GM12864 (cell line): ENCODE data around the gene NTSR1.

ENCODE experiments used
- DNase-seq: peaks from one replicate; pipeline ENCODE4 v3.0.0-alpha.2; 2011; ENCODE audit warnings: low read depth
- H3K4me3 ChIP-seq: 2 replicates; pipeline ENCODE4 v1.5.1; 2011; ENCODE audit warnings: mild to moderate bottlenecking, low read depth, low read length, control low read depth
- TF ChIP-seq, protein P1 (sequence below): IDR thresholded peaks from 2 replicates; pipeline ENCODE4 v1.5.1; 2011; ENCODE audit warnings: low read depth, mild to moderate bottlenecking, moderate library complexity, low read length, control low read depth, inconsistent platforms; ENCODE audit errors: missing control alignments

Gene NTSR1

DNA sequence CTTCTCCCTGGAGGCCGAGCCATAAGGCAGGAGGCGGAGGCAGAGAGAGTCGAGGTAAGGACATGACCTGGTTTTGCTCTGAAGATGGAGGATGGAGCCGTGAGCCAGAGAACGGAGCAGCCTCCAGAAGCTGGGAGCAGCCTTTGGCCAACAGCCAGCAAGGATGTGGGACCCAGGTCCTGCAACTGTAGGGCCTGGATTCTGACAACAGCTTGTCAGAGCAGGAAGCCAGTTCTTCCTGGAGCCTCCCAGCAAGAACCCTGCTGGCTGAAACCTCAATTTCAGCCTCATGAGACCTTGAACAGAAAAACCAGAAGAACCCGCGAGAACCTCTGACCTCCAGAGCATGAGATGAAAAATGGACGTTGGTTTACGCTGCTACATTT lies 74.2 kb downstream of the NTSR1 start:
- TF ChIP-seq, protein P1, sequence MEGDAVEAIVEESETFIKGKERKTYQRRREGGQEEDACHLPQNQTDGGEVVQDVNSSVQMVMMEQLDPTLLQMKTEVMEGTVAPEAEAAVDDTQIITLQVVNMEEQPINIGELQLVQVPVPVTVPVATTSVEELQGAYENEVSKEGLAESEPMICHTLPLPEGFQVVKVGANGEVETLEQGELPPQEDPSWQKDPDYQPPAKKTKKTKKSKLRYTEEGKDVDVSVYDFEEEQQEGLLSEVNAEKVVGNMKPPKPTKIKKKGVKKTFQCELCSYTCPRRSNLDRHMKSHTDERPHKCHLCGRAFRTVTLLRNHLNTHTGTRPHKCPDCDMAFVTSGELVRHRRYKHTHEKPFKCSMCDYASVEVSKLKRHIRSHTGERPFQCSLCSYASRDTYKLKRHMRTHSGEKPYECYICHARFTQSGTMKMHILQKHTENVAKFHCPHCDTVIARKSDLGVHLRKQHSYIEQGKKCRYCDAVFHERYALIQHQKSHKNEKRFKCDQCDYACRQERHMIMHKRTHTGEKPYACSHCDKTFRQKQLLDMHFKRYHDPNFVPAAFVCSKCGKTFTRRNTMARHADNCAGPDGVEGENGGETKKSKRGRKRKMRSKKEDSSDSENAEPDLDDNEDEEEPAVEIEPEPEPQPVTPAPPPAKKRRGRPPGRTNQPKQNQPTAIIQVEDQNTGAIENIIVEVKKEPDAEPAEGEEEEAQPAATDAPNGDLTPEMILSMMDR, result peak; percentile 0
- H3K4me3 ChIP-seq, result no peak overlapping the region
- DNase-seq, result no peak

GRCh38 chr20:62784497-62784896 lies 75.9 kb downstream of the NTSR1 start:
- TF ChIP-seq, protein P1, result no peak
- DNase-seq, result no peak
- no peak overlapping the region for H3K4me3 ChIP-seq

- H3K4me3 ChIP-seq, result no peak overlapping the region
- TF ChIP-seq, protein P1, result no peak
Measured at GRCh38 chr20:62785393-62785792, 76.8 kb downstream of the NTSR1 start.

DNA sequence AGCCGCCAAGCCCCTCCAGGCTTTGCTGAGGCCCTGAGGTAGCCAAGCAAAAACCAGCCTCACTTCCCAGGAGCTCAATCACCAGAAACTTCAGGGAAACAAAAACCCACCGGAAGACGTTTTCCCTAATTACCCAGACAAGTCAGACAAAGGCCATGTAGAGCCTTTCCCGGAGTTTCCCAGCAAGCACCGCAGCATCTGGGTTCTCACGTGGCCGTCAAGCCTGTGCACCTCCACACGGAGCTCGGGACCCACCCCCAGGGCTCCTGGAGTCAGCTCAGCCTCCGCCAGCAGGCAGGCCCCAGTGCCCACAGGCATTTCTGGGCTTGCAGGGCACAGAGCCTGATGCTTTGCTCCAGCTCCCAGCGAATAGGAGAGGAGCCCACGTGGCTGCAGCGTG lies 77.5 kb downstream of the NTSR1 start:
- DNase-seq, result no peak
- H3K4me3 ChIP-seq, result no peak overlapping the region
- TF ChIP-seq, protein P1, result no peak

More at GRCh38 chr20:62785393-62785792, 76.8 kb downstream of the NTSR1 start:
- no peak for DNase-seq

DNA sequence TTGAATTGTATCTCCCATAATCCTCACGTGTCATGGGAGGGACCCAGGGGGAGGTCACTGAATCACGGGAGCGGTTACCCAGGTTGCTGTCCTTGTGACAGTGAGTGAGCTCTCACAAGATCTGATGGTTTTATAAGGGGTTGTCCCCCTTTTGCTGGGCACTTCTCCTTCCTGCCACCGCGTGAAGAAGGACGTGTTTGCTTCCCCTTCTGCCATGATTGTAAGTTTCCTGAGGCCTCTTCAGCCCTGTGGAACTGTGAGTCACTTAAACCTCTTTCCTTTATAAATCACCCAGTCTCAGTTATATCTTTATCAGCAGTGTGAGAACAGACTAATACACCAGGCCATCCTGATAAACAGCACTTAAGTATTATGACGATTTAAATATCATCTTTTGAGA lies 78.7 kb downstream of the NTSR1 start:
- DNase-seq, result no peak
- H3K4me3 ChIP-seq, result no peak overlapping the region
- TF ChIP-seq, protein P1, result no peak

- TF ChIP-seq, protein P1, result no peak
- no peak for DNase-seq
- H3K4me3 ChIP-seq, result no peak overlapping the region
Measured at GRCh38 chr20:62787866-62788265, 79.2 kb downstream of the NTSR1 start.

GRCh38 chr20:62788607-62789006 lies 80.0 kb downstream of the NTSR1 start:
- TF ChIP-seq, protein P1, result no peak

More at GRCh38 chr20:62788607-62789006, 80.0 kb downstream of the NTSR1 start:
- H3K4me3 ChIP-seq, result no peak overlapping the region
- no peak for DNase-seq
